Measurements from ENCODE around the gene EML6.

EML6 gene

DNA sequence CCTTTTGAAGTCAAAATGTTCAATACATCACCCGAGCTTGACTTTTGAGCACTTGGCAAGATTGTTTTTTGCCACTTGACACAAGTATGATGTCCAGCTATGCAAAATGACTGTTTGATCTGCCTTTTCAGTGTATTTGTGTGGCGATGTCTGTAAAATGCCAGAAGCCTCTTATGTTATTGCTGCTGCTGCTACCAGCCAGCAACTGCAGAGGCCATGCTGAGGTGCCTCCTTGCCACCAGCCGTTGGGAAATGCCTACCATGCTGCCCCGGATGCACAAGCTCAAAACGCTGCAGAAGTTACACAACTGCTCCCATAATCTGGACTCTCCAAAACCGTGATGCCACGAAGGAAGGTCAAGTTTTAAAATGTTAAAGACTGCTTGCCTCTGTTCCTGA is 246.5 kb downstream of the EML6 start:
- no peak for TF ChIP-seq CTCF (conservative IDR thresholded peaks at IDR 0.05)
- H3K27ac ChIP-seq, result no peak overlapping the region

- no peak for TF ChIP-seq CTCF (conservative IDR thresholded peaks at IDR 0.05)
- H3K27ac ChIP-seq, result no peak overlapping the region
These were observed 251.7 kb downstream of the EML6 start for GRCh38 chr2:54975175-54975574.

- H3K27ac ChIP-seq, result 0 out of 2 replicates have a peak overlapping the region, but pooled peaks have one; percentile 85
- no peak for TF ChIP-seq CTCF (conservative IDR thresholded peaks at IDR 0.05)
These were observed 252.4 kb downstream of the EML6 start for GRCh38 chr2:54975598-54976492.

- no peak for TF ChIP-seq CTCF (conservative IDR thresholded peaks at IDR 0.05)
- peak overlapping the region; percentile 85 for H3K27ac ChIP-seq
These were observed 253.7 kb downstream of the EML6 start for GRCh38 chr2:54977149-54977548.

- TF ChIP-seq CTCF (conservative IDR thresholded peaks at IDR 0.05), result no peak
- peak overlapping the region; percentile 85 for H3K27ac ChIP-seq
These were observed 256.0 kb downstream of the EML6 start for GRCh38 chr2:54979321-54980044.

DNA sequence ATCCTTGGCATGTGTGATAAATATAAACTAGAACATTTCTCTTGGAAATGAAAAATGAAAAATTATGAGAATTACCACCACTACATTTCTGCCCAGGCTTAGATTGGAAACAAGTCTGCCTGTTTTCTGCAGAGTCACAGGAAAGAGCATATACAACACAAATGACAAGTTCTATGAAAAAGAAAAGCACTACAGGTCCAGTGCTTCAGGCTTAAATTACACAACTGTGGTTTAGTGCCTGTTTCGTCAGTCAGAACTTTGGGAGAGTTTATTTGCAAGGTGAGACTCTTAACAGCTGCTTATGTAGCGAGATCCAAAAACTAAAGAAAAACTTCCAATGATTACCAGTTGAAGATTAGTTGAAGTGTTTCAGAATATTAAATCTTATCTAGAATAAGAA is 257.9 kb downstream of the EML6 start:
- peak overlapping the region; percentile 85 for H3K27ac ChIP-seq
- TF ChIP-seq CTCF (conservative IDR thresholded peaks at IDR 0.05), result no peak
